ENCODE data around the gene POP4.

DNA sequence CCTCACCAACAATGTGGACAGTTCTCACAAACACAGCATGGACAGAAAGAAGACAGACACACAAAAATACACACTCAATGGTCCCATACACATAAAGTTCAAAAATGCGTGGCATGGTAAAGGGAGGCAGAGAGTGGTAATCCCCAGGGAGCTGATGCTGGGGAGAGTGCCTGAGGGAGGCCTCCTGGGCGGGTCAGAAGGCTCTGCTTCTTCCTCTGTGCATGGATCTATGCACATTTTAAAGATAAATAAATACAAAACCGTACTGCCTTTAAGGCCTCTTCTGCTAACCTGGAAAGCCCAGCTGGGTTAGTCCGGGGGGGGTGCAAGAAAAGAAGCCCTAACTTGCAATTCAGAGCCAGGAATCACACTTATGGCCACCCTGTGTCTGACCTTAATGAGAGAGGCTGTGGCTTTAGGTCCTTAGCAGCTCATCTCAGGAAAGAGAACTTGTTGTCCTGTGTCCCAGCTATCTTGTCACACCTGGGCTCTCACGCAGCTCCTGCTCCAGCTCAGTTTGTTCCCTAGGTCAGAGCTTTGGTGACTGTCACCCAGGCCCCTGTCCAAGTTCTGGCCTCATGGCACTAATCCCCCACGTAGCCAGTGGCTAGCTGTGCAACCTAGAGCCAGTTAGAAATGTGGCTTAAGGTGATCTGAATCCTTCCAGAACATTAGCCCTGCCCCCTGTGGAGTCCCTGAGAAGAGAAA lies 28.5 kb downstream of the POP4 start:
- TF ChIP-seq, protein P1, sequence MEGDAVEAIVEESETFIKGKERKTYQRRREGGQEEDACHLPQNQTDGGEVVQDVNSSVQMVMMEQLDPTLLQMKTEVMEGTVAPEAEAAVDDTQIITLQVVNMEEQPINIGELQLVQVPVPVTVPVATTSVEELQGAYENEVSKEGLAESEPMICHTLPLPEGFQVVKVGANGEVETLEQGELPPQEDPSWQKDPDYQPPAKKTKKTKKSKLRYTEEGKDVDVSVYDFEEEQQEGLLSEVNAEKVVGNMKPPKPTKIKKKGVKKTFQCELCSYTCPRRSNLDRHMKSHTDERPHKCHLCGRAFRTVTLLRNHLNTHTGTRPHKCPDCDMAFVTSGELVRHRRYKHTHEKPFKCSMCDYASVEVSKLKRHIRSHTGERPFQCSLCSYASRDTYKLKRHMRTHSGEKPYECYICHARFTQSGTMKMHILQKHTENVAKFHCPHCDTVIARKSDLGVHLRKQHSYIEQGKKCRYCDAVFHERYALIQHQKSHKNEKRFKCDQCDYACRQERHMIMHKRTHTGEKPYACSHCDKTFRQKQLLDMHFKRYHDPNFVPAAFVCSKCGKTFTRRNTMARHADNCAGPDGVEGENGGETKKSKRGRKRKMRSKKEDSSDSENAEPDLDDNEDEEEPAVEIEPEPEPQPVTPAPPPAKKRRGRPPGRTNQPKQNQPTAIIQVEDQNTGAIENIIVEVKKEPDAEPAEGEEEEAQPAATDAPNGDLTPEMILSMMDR (IDR thresholded peaks at IDR 0.05; ENCODE audit: borderline replicate concordance, extremely low read depth, low read length, poor library complexity, severe bottlenecking) = no peak
- no peak for TF ChIP-seq EZH2 (IDR thresholded peaks at IDR 0.05; ENCODE audit: borderline replicate concordance, low read depth, low read length, severe bottlenecking)

Measured in DND-41 (cell line).